Endometrial microvascular endothelial cells (primary cell): ENCODE data around the gene MKX. TPM values are rescaled to one million over a fixed set of nuclear protein-coding genes. Genes with fewer than 3 reads are reported as not detected.

ENCODE experiments used
- in situ Hi-C: cut with HindIII; loops from 2 replicates; pipeline ENCODE4 v1.10.0; 2017; ENCODE audit warnings: low sequenced_read_pairs, low pct_unique_long_range_greater_than_20kb; ENCODE audit errors: inconsistent ontology term
- total RNA-seq: library from RNA; depleted of rRNA; stranded (reverse); fragments of >200 nt; gene quantifications from one replicate; pipeline ENCODE4 v1.2.3, GENCODE V29; 2015; ENCODE audit errors: inconsistent ontology term

Gene MKX
- total RNA-seq, 1 donor from 2014 or later = not detected

DNA sequence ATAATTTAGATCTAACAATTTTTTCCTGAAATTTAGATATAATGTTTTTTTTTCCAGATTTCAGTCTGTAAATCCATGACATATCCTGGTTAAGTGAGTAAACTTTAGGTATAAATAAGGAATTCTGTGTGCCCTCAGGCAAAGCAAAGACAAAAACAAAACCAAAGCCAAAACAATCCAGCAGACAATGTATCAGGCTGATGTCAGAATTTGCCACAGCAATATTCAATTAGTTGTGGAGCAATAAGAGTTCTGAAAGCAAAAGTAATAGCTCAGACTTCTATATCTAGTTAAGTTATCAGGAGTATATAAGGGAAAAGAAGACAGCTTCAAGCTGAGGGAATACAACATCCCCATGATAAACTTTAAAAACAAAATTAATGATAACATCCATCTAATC, 82.0 kb downstream of the MKX start:
- in situ Hi-C loops = no loop called here

DNA sequence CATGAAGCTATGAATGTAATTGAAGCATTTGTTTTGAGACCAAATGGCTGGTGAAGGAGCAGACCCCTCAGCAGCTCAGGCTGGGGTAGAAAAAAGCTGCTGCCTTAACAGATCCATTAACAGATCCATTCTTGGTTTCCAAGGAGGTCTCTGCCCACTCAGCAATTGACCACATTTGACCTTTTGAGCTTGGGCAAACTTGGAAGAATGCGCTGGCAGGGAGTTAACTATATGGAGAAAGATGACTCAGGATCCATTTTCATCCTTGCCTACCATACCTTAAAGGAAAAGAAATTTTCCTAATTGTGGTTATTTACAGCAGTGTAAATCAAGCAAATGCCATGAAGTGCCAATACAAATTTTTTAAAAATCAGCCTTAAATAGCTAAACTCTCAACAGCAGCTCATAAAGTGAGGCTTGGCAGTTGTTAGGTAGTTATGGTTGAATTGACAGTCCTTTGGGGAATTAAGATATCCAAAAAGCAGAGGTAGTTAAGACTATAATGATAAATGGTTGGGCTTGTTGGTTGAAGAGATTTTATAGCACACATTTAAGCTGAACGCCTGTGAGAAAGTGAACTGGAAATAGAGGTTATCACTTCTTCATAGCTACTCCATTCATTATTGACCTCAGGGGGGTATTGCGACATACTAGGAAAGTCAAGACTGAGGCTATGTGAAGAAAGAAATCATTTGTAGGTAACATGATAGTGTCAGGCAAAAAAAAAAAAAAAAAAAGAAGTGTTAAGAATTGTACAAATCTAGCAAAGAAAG, 83.9 kb downstream of the MKX start:
- in situ Hi-C loops = no loop called here

DNA sequence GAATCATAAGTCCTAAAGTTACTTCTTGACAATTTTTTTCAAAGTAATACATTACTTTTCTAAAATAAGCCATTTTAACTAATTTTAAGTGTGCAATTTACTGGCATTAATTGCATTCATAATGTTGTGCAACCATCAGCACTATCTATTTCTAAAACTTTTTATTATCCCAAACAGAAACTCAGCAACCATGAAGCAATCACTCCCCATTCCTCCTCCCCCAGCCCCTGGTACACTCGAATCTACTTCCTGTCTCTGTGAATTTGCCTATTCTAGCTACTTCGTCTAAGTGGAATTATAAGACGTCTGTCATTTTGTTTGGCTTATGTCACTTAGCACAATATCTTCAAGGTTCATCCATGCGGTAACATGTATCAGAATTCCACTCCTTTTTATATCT, 84.9 kb downstream of the MKX start:
- in situ Hi-C loops = no loop called here

DNA sequence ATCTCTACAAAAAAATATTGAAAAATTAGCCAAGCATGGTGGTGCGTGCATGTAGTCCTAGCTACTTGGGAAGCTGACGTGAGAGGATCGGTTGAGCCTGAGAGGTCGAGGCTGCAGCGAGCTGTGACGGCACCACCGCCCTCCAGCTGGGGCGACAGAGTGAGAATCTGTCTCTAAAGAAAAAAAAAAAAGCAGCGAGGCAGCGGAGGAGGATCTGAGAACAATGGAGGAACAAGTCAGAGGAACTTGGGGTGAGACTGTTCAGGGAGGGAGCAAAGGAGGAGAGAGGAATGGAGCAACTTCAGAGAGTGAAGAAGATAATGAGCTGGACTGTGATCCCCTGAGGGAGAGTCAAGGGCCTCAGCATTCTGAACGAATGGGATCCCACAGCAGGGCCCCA, 85.4 kb downstream of the MKX start:
- in situ Hi-C loops = no loop called here

DNA sequence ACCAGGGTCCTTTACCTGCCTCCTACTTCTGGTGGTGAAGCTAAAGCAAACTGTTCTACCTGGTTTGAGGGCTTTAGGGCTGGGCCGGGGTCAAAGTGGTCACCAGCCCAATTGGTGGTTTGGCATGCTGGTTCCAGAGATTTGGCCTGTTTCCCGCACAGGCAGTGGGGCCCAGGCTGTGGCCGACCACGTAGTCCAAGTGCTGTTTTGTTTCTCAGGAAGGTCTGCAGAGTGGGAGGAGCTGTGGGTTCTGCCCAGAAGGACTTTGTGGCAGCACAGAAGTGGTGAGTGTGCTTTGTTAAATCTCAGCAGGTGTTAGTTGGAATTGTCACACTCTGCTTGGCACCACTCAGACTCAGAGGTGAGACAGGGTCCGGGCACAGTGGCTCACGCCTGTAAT, 85.8 kb downstream of the MKX start:
- in situ Hi-C loops = no loop called here

DNA sequence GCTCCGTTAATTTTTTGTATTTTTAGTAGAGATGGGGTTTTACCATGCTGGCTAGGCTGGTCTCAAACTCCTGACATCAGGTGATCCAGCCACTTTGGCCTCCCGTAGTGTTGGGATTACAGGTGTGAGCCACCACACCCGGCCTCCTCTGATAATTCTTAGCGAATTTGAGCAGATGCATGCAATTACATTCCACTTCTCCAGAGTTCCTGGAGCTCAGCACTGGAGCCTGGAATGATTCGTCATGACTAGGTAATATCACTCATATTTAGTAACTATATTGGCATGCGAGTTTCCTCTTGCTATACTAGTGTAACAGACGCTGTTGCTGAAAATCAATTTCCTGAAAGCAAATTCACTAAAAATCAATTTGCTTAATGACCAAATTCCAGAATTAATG, 86.8 kb downstream of the MKX start:
- in situ Hi-C loops = no loop called here

DNA sequence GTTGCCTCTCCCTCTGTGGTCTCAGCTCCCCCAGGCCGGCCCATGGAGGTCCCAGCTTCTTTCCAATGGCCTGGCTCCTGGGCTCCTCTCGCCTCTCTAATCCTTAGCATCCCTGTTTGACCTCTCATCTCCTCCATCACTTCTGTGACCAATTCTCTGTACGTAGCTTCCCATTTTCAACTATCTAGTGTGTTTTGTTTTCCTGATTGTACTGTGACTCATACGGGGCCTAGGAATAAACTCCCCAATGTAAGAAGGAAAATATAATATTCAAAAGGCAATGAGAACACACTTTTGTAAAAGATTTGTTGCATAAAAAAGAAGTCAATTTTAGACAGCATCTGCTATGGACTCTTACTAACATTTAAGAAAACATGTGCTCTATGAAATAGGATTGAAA, 90.3 kb downstream of the MKX start:
- in situ Hi-C loops = no loop called here

DNA sequence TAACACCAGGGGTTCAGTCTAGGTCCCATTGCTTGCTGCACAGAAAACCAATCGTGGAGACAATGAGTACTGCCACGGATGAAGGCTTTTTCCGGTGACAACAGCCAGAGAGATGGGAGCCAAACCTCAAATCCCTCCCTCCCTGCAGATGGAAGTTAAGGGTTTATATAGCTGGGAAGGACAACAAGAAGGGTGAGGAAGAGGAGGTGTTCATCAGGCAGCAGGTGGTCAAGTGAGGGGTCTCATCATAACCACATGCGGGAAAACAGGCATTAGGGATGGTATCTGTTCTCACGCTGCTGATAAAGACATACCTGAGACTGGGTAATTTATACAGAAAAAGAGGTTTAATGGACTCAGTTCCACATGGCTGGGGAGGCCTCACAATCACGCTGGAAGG, 91.3 kb downstream of the MKX start:
- in situ Hi-C loops = no loop called here

DNA sequence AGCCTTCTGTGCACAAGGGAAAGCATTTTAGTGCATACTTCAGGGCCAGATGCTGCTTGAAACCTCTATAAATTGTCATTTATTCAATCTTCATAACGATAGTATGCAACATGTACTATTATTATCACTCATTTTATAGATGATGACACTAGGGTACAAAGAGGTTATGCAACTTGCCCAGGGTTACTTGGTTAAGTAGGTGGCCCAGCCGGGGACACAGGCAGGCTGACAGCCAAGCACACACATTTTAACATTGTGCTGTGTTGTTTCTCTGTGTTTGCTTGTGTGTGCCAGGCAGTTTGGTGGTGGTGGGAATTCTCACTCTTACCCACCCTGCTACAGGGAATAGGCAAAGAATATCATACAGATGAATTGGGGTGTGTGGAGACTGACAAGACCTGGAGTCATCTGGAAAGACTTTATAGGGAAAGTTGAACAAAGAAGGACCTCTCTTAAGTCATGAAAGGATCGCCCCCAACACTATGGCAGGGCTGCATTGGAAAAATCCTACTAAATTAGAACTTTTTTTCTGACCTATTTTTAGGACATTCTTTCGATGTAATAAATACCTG, 98.9 kb downstream of the MKX start:
- in situ Hi-C loops = no loop called here

DNA sequence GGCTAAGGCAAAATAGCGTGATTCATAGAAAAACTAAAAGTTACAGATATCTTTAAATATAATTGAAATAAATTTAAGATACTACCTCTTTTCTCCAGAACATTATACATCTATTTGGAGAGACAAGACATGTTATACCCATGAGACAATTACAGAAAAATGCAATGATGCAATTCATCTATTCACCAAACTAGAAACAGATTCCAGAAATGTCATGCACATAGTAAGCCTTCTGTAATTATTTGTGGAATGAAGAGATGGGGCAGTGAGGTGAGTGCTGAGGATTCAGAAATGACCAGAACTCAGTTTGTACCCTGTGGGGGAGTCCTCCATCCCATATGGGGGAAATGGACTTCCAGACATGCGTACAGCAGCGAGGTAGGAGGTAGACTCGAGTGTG, 99.4 kb downstream of the MKX start:
- in situ Hi-C loops = no loop called here

DNA sequence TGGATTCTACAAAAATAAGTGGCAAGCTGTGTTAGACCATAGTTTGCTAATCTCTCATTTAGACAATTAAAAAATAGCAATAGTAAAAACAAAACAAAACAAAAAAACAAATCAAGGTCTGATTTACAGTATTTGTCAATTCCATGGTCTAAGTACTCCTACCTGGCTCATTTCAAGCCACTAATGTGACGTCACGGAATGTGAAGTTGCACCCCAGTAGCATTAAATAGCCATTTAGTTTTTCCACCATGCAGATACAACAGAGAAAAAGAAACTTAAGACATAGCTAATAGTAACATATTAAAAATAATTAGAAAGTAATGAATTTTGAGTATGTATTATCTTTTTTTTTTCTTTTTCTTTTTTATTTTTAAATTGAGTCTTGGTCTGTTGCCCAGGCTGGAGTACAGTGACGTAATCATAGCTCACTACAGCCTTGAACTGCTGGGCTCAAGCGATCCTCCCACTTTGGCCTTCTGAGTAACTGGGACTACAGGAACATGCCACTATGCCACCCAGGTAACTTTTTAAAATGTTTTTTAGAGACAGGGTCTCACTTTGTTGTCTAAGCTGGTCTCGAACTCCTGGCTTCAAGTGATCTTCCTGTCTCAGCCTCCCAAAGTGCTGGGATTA, 101.2 kb downstream of the MKX start:
- in situ Hi-C loops = no loop called here

DNA sequence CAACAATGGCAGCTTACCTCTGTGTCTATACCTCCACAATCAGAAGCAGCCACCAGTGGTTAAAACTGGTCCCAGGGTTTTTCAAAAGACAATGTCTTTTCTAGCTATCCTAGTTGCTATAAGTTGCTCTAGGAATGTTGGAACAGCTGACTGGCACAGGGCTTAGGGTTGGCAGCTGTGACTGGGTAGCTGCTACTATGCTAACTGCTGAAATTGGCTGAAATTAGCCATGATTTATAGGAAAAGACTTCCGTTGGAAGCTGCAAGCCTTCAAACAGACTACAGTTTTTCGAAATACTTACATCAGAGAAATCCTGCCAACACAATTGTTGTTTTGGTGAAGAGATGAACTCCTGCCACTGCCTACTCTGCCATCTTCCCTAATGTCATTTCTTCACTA, 102.3 kb downstream of the MKX start:
- in situ Hi-C loops = no loop called here

DNA sequence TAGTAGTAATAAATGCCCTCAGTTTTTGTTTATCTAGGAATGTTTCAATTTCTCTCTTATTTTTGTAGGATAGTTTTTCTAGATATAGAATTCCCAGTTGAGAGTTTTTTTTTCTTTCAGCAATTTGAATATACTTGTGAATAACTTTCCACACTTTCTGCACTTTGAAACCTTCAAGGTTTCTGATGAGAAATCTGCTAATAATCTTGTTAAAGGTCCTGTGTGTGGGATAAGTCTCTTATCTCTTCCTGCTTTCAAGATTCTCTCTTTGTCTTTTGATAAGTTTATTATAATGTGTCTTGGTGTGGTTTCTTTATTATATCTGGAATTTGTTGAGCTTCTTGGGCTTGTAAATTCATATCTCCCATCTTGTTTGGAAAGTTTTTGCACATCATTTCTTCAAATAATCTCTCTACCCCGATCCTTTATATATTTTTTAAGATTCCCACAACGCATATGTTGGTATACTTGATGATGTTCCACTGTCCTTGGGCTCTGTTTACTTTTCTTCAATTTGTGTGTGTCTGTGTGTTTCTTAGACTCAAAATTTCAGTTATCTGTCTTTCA, 103.5 kb downstream of the MKX start:
- in situ Hi-C loops = no loop called here

DNA sequence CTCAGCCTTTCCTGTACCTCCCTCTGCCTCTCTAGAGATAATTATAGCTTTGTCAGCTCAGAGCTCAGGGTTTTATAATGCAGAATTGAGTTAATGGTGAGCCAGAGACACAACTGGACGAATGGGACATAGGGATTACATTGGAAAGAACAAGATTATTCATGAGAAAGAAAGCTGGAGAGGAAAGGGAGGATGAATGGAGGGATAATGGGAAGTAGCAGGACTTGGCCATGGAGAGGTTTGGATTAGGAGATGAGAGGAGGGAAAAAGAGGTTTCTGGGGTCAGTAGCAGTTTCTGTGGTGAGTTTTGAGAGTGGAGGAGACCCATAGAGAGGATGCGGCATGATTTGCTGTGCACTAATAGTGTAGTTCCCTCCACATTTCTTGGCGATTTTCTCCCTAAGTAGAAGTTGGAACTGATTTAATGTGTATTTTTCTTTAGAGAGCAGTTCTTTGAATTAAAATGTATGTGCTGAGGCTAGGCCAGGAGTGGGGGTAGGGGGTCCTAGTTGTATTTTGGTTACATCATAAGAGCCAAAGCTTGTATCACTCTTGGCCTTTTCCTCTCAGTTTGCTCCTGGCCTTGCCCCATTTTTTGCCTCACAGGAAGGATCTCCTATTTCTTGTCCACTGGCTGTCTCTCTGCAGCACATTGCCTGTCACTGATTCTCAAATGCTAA, 107.4 kb downstream of the MKX start:
- in situ Hi-C loops = no loop called here

DNA sequence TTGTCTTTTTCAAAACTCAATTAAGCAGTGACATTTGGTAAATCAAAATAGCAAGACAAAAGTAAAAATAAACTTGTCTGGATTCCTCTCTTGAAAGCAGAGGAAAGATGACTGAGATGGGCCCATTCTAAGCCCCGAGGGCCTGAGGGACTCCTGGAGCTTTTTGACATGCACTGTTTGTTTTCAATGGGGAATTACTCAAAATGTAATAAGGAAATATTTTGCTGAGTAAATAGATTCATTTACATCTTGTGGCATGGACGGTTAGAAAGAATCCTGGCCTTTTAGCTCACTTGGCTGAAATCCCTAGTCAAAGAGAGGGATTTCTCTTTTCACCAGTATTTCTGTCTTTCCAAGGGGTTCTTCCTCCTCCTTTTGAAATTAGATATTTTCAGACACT, 108.0 kb downstream of the MKX start:
- in situ Hi-C loops = no loop called here

DNA sequence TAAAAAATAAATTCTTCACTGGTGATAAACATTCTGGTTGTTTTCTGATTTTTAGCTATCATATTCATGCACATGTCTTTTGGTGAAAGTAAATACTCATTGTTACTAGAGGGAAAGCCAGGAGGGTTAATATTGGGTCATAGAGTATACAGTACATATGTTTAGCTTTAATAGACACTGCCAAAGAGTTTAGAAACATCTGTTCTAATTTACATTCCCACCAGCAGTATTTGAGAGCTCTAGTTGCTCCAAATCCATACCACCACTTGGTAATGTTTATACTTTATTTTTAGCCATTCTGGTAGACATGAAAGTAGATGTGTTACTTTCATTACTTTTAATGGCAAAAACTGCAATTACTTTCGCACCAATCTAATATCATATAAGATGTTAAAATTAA, 108.8 kb downstream of the MKX start:
- in situ Hi-C loops = no loop called here

DNA sequence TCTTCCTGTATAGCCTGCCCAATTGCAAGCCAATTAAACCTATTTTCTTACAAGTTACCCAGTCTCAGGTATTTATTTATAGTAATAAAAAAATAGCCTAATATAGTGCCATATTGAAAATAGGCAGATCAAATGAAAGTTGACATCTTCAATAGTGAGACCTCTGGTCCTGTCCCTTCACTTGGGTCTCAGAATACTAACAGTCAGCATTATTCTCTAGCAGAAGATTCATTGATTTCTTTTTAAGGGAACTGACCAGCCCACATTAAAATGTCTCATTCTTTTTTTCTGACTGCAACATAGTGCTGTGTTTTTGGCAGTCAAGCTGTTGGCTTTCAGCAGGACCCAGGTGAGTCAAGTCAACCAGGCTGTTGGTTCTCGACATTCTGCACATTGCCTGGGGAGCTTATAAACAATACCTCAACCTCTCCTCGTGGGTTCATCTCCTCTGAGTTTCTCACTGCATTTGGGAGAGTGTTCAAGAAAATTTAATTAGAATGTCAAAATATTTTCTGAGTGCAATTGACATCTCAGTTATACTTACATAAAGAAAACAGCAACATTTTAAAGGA, 109.8 kb downstream of the MKX start:
- in situ Hi-C loops = no loop called here

DNA sequence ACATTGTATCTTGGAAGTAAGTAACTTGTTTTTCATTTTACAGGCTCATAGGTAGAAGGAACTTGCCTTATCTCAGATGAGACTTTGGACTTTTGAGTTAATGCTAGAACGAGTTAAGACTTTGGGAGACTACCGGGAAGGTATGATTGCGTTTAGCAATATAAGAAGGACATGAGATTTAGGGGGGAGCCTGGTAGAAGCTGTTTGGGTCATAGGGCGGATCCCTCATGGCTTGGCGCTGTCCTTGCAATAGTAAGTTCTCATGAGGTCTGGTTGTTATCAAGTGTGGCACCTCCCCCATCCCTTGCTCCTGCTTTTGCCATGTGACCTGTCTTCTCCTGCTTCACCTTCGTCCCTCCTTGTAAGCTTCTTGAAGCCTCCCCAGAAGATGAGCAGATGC, 110.3 kb downstream of the MKX start:
- in situ Hi-C loops = no loop called here

DNA sequence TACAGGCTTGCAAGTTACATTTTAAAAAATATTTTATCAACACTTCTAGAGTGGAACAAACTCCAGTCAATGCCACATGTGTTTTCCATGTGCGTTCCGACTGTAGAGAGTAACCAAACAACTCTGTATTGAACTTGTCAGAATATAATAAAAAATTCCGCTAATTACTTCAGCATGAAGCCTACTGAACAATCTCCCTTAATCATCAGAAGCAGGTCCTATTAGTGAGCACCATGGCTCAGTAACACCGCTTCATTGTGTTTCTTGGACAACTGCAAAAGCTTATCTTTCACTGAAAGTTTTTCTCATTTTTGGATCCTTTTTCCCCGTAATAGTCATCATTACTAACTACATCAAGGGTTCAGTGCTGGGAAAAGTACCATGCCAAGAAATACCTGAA, 117.0 kb downstream of the MKX start:
- in situ Hi-C loops = no loop called here
